HepG2 (cell line): ENCODE results near the gene MMP24OS. TPM values are rescaled to one million over a fixed set of nuclear protein-coding genes. Genes with fewer than 3 reads are reported as not detected.
A peak's percentile ranks its signal among the peaks of the same experiment; 100 is the strongest.

Experiments
- ASH2L ChIP-seq: fragments of 300-600, 200-600 bp; sonication (generic); IDR thresholded peaks from 2 replicates; pipeline ENCODE4 v1.7.0; 2017; ENCODE audit warnings: low read depth, mild to moderate bottlenecking, moderate library complexity, mixed read lengths, low read length; ENCODE audit not compliant: insufficient read length
- ATAD3A ChIP-seq: sonication (generic); formaldehyde crosslinking; IDR thresholded peaks from 2 replicates; pipeline ENCODE4 v1.4.0; 2020; ENCODE audit warnings: missing genetic modification reagents
- HNRNPL ChIP-seq: fragments of 200-400 bp; formaldehyde crosslinking; IDR thresholded peaks from 2 replicates; pipeline ENCODE4 v1.6.1; 2017; ENCODE audit warnings: mild to moderate bottlenecking, low read depth, low read length
- ISL2 ChIP-seq: sonication (generic); formaldehyde crosslinking; IDR thresholded peaks from 2 replicates; pipeline ENCODE4 v1.5.0; 2020; ENCODE audit warnings: missing genetic modification reagents
- NFE2 ChIP-seq: sonication (generic); formaldehyde crosslinking; IDR thresholded peaks from 2 replicates; pipeline ENCODE4 v1.4.0; 2020; ENCODE audit warnings: missing genetic modification reagents
- RNF2 ChIP-seq: fragments of 450-650 bp; conservative IDR thresholded peaks from 2 replicates; pipeline ENCODE4 v1.6.1; 2016; ENCODE audit warnings: low read depth
- THAP9 ChIP-seq: sonication (generic); formaldehyde crosslinking; IDR thresholded peaks from 2 replicates; pipeline ENCODE4; 2020; ENCODE audit warnings: missing genetic modification reagents, mild to moderate bottlenecking, borderline replicate concordance
- ZNF446 ChIP-seq: sonication (generic); formaldehyde crosslinking; IDR thresholded peaks from 2 replicates; pipeline ENCODE4 v1.5.0; 2020; ENCODE audit warnings: mild to moderate bottlenecking, missing genetic modification reagents
- ZNF883 ChIP-seq: sonication (generic); formaldehyde crosslinking; IDR thresholded peaks from 2 replicates; pipeline ENCODE4 v1.5.1; 2020; ENCODE audit warnings: mild to moderate bottlenecking, missing genetic modification reagents; ENCODE audit errors: not compliant biosample characterization
- ZSCAN20 ChIP-seq: sonication (generic); formaldehyde crosslinking; IDR thresholded peaks from 2 replicates; pipeline ENCODE4 v1.4.0; 2020; ENCODE audit warnings: missing genetic modification reagents, mild to moderate bottlenecking, borderline replicate concordance
- polyA plus RNA-seq, 8 experiments: library from polyadenylated mRNA; depleted of rRNA in 3 of 8; stranded (reverse) in 7 of 8; unstranded in 1 of 8; fragments of >200 nt; fragmentation: Illumina TruSeq in 4 of 8; extraction: Trizol in 4 of 8; gene quantifications; 2 replicates each; pipeline versions ENCODE4 v1.2.1 to v1.2.3, GENCODE V29; 2011 to 2016; ENCODE audit warnings: low read depth in 4 of 8, missing spikeins in 1 of 8, mixed read lengths in 1 of 8; ENCODE audit not compliant: insufficient read depth in 1 of 8
- total RNA-seq, 5 experiments: library from RNA; depleted of rRNA; stranded (reverse); fragments of >200 nt; fragmentation: Illumina TruSeq; extraction: Trizol; gene quantifications; 2 replicates each; pipeline ENCODE4 v1.2.3, GENCODE V29; 2016; ENCODE audit warnings: low read depth in 1 of 5
- TF ChIP-seq, protein P1 (sequence below), 2 experiments: sonication (generic) in 1 of 2; formaldehyde crosslinking in 1 of 2; IDR thresholded peaks; 2 replicates each; pipeline versions ENCODE4 v1.4.0 to v1.6.1; 2016 to 2020; ENCODE audit warnings: borderline replicate concordance in 1 of 2, low read depth in 1 of 2, mild to moderate bottlenecking in 1 of 2, missing genetic modification reagents in 1 of 2
- TF ChIP-seq, protein P2 (sequence below): sonication (generic); formaldehyde crosslinking; IDR thresholded peaks from 2 replicates; pipeline ENCODE4 v1.8.1; 2022; ENCODE audit warnings: low read depth, mild to moderate bottlenecking, missing genetic modification reagents
- TF ChIP-seq, protein P3 (sequence below): sonication (generic); formaldehyde crosslinking; IDR thresholded peaks from 2 replicates; pipeline ENCODE4 v1.4.0; 2020; ENCODE audit warnings: low read depth, mild to moderate bottlenecking, missing genetic modification reagents
- TF ChIP-seq, protein P4 (sequence below): IDR thresholded peaks from 2 replicates; pipeline ENCODE4 v1.6.1; 2016; ENCODE audit warnings: low read depth, borderline replicate concordance

MMP24OS gene
- total and polyA plus RNA-seq, 2 of the 13 experiments (the other 11 are each of a cell fraction or from before 2014, with no cell fraction given), result 6.0 to 8.5 TPM

- TF ChIP-seq, protein P1, sequence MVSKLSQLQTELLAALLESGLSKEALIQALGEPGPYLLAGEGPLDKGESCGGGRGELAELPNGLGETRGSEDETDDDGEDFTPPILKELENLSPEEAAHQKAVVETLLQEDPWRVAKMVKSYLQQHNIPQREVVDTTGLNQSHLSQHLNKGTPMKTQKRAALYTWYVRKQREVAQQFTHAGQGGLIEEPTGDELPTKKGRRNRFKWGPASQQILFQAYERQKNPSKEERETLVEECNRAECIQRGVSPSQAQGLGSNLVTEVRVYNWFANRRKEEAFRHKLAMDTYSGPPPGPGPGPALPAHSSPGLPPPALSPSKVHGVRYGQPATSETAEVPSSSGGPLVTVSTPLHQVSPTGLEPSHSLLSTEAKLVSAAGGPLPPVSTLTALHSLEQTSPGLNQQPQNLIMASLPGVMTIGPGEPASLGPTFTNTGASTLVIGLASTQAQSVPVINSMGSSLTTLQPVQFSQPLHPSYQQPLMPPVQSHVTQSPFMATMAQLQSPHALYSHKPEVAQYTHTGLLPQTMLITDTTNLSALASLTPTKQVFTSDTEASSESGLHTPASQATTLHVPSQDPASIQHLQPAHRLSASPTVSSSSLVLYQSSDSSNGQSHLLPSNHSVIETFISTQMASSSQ (IDR thresholded peaks at IDR 0.05; ENCODE audit: low read depth), result no peak
- TF ChIP-seq, protein P1 (CRISPR knock-in tag; IDR thresholded peaks at IDR 0.05; ENCODE audit: borderline replicate concordance), result peak; percentile 63; the same call in 1 of the 2 replicates
- TF ChIP-seq, protein P2, sequence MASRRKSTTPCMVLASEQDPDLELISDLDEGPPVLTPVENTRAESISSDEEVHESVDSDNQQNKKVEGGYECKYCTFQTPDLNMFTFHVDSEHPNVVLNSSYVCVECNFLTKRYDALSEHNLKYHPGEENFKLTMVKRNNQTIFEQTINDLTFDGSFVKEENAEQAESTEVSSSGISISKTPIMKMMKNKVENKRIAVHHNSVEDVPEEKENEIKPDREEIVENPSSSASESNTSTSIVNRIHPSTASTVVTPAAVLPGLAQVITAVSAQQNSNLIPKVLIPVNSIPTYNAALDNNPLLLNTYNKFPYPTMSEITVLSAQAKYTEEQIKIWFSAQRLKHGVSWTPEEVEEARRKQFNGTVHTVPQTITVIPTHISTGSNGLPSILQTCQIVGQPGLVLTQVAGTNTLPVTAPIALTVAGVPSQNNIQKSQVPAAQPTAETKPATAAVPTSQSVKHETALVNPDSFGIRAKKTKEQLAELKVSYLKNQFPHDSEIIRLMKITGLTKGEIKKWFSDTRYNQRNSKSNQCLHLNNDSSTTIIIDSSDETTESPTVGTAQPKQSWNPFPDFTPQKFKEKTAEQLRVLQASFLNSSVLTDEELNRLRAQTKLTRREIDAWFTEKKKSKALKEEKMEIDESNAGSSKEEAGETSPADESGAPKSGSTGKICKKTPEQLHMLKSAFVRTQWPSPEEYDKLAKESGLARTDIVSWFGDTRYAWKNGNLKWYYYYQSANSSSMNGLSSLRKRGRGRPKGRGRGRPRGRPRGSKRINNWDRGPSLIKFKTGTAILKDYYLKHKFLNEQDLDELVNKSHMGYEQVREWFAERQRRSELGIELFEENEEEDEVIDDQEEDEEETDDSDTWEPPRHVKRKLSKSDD (CRISPR knock-in tag), result peak; percentile 83; the same call in 1 of the 2 replicates
- 0 out of 2 replicates have a peak, but pooled peaks have one; percentile 29 for TF ChIP-seq NFE2
- peak; percentile 96 for TF ChIP-seq ZSCAN20 (CRISPR knock-in tag)
- TF ChIP-seq HNRNPL, result no peak
- TF ChIP-seq ZNF883, result peak; percentile 98
- TF ChIP-seq ISL2 (CRISPR knock-in tag), result peak; percentile 70
- no peak for TF ChIP-seq ASH2L
- TF ChIP-seq, protein P3, sequence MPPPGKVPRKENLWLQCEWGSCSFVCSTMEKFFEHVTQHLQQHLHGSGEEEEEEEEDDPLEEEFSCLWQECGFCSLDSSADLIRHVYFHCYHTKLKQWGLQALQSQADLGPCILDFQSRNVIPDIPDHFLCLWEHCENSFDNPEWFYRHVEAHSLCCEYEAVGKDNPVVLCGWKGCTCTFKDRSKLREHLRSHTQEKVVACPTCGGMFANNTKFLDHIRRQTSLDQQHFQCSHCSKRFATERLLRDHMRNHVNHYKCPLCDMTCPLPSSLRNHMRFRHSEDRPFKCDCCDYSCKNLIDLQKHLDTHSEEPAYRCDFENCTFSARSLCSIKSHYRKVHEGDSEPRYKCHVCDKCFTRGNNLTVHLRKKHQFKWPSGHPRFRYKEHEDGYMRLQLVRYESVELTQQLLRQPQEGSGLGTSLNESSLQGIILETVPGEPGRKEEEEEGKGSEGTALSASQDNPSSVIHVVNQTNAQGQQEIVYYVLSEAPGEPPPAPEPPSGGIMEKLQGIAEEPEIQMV (CRISPR knock-in tag), result peak; percentile 90; the same call in 1 of the 2 replicates
- TF ChIP-seq ZNF446 (CRISPR knock-in tag), result peak; percentile 98
- TF ChIP-seq ATAD3A (CRISPR knock-in tag), result peak; percentile 92
- TF ChIP-seq, protein P4, sequence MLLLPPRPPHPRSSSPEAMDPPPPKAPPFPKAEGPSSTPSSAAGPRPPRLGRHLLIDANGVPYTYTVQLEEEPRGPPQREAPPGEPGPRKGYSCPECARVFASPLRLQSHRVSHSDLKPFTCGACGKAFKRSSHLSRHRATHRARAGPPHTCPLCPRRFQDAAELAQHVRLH (CRISPR knock-in tag), result peak; percentile 98
- TF ChIP-seq RNF2, result peak; percentile 82; the same call in 1 of the 2 replicates
- peak; percentile 69 for TF ChIP-seq THAP9 (CRISPR knock-in tag)
Measured at GRCh38 chr20:35226884-35227681, 50.8 kb downstream of the MMP24OS start (continued).
